Stimulated activated CD8-positive, alpha-beta memory T cell treated with anti-CD3 and anti-CD28 coated beads, Interleukin-12 subunit alpha, Interleukin-12 subunit beta, amount 100 ng/mL, for 4 hours (primary cell): Measurements from ENCODE around the gene BRD3.

ENCODE experiments used
- DNase-seq: peaks from one replicate; pipeline ENCODE4 v3.0.0-alpha.2; 2020; ENCODE audit warnings: low read depth

BRD3 gene

GRCh38 chr9:134039386-134040175 is 28.2 kb downstream of the BRD3 start:
- DNase-seq = no peak

- no peak for DNase-seq
Observed at GRCh38 chr9:134037641-134038040, 30.2 kb downstream of the BRD3 start.

GRCh38 chr9:134036130-134036529 is 31.7 kb downstream of the BRD3 start:
- no peak for DNase-seq

- no peak for DNase-seq
Observed at GRCh38 chr9:134035041-134036039, 32.5 kb downstream of the BRD3 start.

GRCh38 chr9:134034215-134035040 is 33.4 kb downstream of the BRD3 start:
- no peak for DNase-seq

- DNase-seq = no peak
Observed at GRCh38 chr9:134033516-134034214, 34.2 kb downstream of the BRD3 start.

- no peak for DNase-seq
Observed at GRCh38 chr9:134032456-134033222, 35.2 kb downstream of the BRD3 start.

- DNase-seq = no peak
Observed at GRCh38 chr9:134031783-134032182, 36.0 kb downstream of the BRD3 start.

GRCh38 chr9:134030821-134031470 is 36.9 kb downstream of the BRD3 start:
- no peak for DNase-seq

- DNase-seq = no peak
Observed at GRCh38 chr9:134029248-134030226, 38.3 kb downstream of the BRD3 start.

- DNase-seq = no peak
Observed at GRCh38 chr9:134028575-134029247, 39.1 kb downstream of the BRD3 start.

GRCh38 chr9:134028076-134028475 is 39.8 kb downstream of the BRD3 start:
- DNase-seq = no peak

GRCh38 chr9:134027561-134027960 is 40.3 kb downstream of the BRD3 start:
- no peak for DNase-seq

GRCh38 chr9:134026981-134027380 is 40.8 kb downstream of the BRD3 start:
- DNase-seq = no peak

- DNase-seq = no peak
Observed at GRCh38 chr9:134026581-134026980, 41.2 kb downstream of the BRD3 start.

GRCh38 chr9:134025606-134026541 is 42.0 kb downstream of the BRD3 start:
- DNase-seq = peak; percentile 18
